Cardiac fibroblast (primary cell): Measurements from ENCODE around the gene PDCD2.
A peak's percentile ranks its signal among the peaks of the same experiment; 100 is the strongest.
"Not testable (repeated sequence)": the region's sequence is repeated elsewhere in the genome, so short reads cannot be mapped to it uniquely, and the experiment has no call there.

Experiments
- DNase-seq, 2 donors: peaks; one replicate each; pipeline versions ENCODE4 v3.0.0 to v3.0.0-alpha.2; 2010; ENCODE audit warnings: low read depth in 2 of 2
- H3K4me3 ChIP-seq, 2 donors: replicated peaks in 1 of 2; 1 replicate in 1 of 2; 2 replicates in 1 of 2; pipeline ENCODE4 v1.5.1; 2011; ENCODE audit warnings: low read depth in 2 of 2, low read length in 2 of 2, mild to moderate bottlenecking in 2 of 2, moderate library complexity in 1 of 2
- CTCF ChIP-seq: IDR thresholded peaks from one replicate; pipeline ENCODE4 v1.5.1; 2011; ENCODE audit warnings: low read depth, mild to moderate bottlenecking, low read length, inconsistent platforms

The PDCD2 gene

DNA sequence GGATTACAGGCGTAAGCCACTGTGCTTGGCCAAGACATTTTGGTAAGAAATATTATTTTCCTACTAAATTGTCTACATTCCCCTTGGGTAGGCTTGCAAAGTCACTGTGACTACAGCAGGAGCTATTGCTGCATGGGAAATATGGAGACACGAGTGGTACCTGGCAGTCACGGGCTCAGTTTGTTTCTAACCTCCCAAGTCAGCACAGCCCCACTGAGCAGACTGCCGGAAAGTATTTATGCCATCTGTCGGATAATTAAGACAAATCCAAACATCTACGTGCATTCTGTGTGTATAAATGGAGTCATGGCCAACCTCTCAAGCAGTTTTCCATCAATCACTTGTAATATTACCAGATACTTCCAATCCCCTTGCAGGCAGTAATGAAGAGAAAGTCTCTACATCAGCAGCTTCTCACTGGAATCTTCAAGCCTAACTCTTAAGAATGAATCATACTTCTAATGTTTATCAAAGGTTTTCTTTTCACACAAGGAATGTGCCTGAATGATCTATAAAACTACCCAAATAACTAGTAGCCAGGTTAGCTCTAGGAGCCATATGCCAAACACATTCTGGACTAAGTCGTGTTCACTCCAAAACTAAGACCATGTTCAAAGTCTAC is 51.5 kb downstream of the PDCD2 start:
- H3K4me3 ChIP-seq: no peak overlapping the region
- no peak for TF ChIP-seq CTCF
- no peak for DNase-seq

DNA sequence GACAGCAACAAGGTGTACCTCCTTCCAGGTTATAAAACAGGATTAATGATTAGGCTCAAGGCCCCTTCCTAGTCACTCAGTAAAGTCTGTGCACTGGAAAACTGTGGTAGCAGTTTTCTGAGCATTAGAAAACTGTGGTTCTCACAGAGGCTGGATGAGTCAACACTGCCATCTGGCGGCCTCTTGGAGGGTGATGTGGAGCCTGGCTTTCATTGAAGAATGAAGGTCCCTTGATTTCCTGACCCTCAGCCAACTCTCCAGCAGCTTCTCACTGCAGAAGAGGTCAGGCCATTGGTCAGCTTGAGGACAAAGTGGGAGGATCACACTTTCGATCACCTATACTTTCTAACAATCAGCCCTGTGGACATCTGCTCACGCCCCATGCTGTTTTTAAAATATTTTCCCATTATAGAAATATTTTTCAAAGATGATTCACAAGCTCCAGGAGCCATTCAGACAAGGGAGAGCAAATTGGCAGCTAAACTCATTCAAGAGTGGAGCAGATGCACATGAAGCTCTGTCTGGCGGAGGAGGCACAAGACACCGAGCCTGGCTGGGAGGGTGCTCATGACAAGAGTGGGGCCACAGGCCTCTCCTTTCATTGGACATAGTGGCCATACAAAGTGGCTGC is 54.5 kb downstream of the PDCD2 start:
- H3K4me3 ChIP-seq: no peak overlapping the region
- TF ChIP-seq CTCF: peak; percentile 94
- peak; percentile 81 to 82 for DNase-seq

GRCh38 chr6:170527995-170528394 is 56.4 kb downstream of the PDCD2 start:
- not testable (repeated sequence) for H3K4me3 ChIP-seq, DNase-seq

GRCh38 chr6:170525795-170526194 is 58.6 kb downstream of the PDCD2 start:
- TF ChIP-seq CTCF: no peak
- H3K4me3 ChIP-seq: no peak overlapping the region
- DNase-seq: no peak
